Measurements from ENCODE around the gene CACNA1B. TPM values are rescaled to one million over a fixed set of nuclear protein-coding genes. Genes with fewer than 3 reads are reported as not detected.

Gene CACNA1B
- total RNA-seq, 2 donors from 2014 or later = 3.6 to 7.9 TPM

GRCh38 chr9:138114501-138115245 lies 237.1 kb downstream of the CACNA1B start:
- Mint-ChIP-seq H3K27ac (no peak overlapping the region), H3K27me3 (ENCODE audit: insufficient read depth) (peaks cover 4% of the 10 kb centered on the region), H3K4me3 (no peak overlapping the region), H3K4me1 (no peaks in the 10 kb centered on the region), H3K9me3 (peaks cover 49% of the 10 kb centered on the region), H3K36me3 (ENCODE audit: low read depth) (peaks cover 39% of the 10 kb centered on the region)
- DNase-seq = no peak
- Histone ChIP-seq H3K27ac (ENCODE audit: low read depth, low read length) (no peak overlapping the region), H3K4me3 (ENCODE audit: low read length) (no peak overlapping the region), H3K9me3 (ENCODE audit: control insufficient read depth, low read length) (peaks cover 39% of the 10 kb centered on the region), H3K36me3 (ENCODE audit: control insufficient read depth, insufficient read depth, low read length) (no peaks in the 10 kb centered on the region), H3K27me3 (ENCODE audit: control insufficient read depth, insufficient read depth, low read length, poor library complexity, severe bottlenecking) (no peaks in the 10 kb centered on the region), H3K4me1 (ENCODE audit: control insufficient read depth, insufficient read depth, low read length) (no peaks in the 10 kb centered on the region), H3K9ac (ENCODE audit: extremely low read depth, low read length, poor library complexity, severe bottlenecking) (no peak overlapping the region)
- 82 to 90% methylated on average over 9 of the region's 10 CpGs for WGBS, 2 experiments (ENCODE audit: insufficient coverage in 1 of 2, insufficient read length in 1 of 2)
- no peak for TF ChIP-seq CTCF (conservative IDR thresholded peaks at IDR 0.05)

GRCh38 chr9:138115506-138115905 lies 237.9 kb downstream of the CACNA1B start:
- Mint-ChIP-seq H3K4me1 (no peaks in the 10 kb centered on the region), H3K36me3 (ENCODE audit: low read depth) (peaks cover 43% of the 10 kb centered on the region)
- H3K9me3 ChIP-seq (ENCODE audit: control insufficient read depth, low read length) = peaks cover 36% of the 10 kb centered on the region

GRCh38 chr9:138116521-138116920 lies 238.9 kb downstream of the CACNA1B start:
- 88 to 93% methylated on average over 3 to 6 of the region's 6 CpGs for WGBS, 2 experiments (ENCODE audit: insufficient coverage in 1 of 2, insufficient read length in 1 of 2)
- no peak overlapping the region for H3K9ac ChIP-seq (ENCODE audit: extremely low read depth, low read length, poor library complexity, severe bottlenecking)
- H3K9me3 ChIP-seq (ENCODE audit: control insufficient read depth, low read length) = peaks cover 26% of the 10 kb centered on the region
- H3K36me3 ChIP-seq (ENCODE audit: control insufficient read depth, insufficient read depth, low read length) = no peaks in the 10 kb centered on the region
- H3K4me1 ChIP-seq (ENCODE audit: control insufficient read depth, insufficient read depth, low read length) = no peaks in the 10 kb centered on the region
- H3K27me3 ChIP-seq (ENCODE audit: control insufficient read depth, insufficient read depth, low read length, poor library complexity, severe bottlenecking) = no peaks in the 10 kb centered on the region
- H3K27ac Mint-ChIP-seq = no peak overlapping the region
- peaks cover 61% of the 10 kb centered on the region for H3K9me3 Mint-ChIP-seq
- H3K4me1 Mint-ChIP-seq = no peaks in the 10 kb centered on the region
- no peak overlapping the region for H3K4me3 ChIP-seq (ENCODE audit: low read length)
- H3K27ac ChIP-seq (ENCODE audit: low read depth, low read length) = no peak overlapping the region
- H3K36me3 Mint-ChIP-seq (ENCODE audit: low read depth) = peaks cover 51% of the 10 kb centered on the region
- no peak for TF ChIP-seq CTCF (conservative IDR thresholded peaks at IDR 0.05)
- peak; percentile 18 for DNase-seq
- no peak overlapping the region for H3K4me3 Mint-ChIP-seq
- peaks cover 4% of the 10 kb centered on the region for H3K27me3 Mint-ChIP-seq (ENCODE audit: insufficient read depth)

More at GRCh38 chr9:138115506-138115905, 237.9 kb downstream of the CACNA1B start:
- no peaks in the 10 kb centered on the region for H3K4me1 ChIP-seq (ENCODE audit: control insufficient read depth, insufficient read depth, low read length)
- no peaks in the 10 kb centered on the region for H3K36me3 ChIP-seq (ENCODE audit: control insufficient read depth, insufficient read depth, low read length)
- no peak overlapping the region for H3K4me3 ChIP-seq (ENCODE audit: low read length)
- no peak overlapping the region for H3K9ac ChIP-seq (ENCODE audit: extremely low read depth, low read length, poor library complexity, severe bottlenecking)
- H3K9me3 Mint-ChIP-seq = peaks cover 54% of the 10 kb centered on the region
- TF ChIP-seq CTCF (conservative IDR thresholded peaks at IDR 0.05) = no peak
- H3K27ac ChIP-seq (ENCODE audit: low read depth, low read length) = no peak overlapping the region
- H3K27me3 ChIP-seq (ENCODE audit: control insufficient read depth, insufficient read depth, low read length, poor library complexity, severe bottlenecking) = no peaks in the 10 kb centered on the region
- DNase-seq = no peak
- WGBS, 2 experiments (ENCODE audit: insufficient coverage in 1 of 2, insufficient read length in 1 of 2) = 79 to 89% methylated on average over 3 to 7 of the region's 7 CpGs
- H3K4me3 Mint-ChIP-seq = no peak overlapping the region
- no peak overlapping the region for H3K27ac Mint-ChIP-seq
- peaks cover 4% of the 10 kb centered on the region for H3K27me3 Mint-ChIP-seq (ENCODE audit: insufficient read depth)

Measured in endodermal cell (in vitro differentiated cells).